Fibroblast of lung (primary cell): ENCODE data around the gene NSMCE4A.

Experiments
- EZH2 ChIP-seq: IDR thresholded peaks from 2 replicates; pipeline ENCODE4 v1.5.1; 2012; ENCODE audit warnings: low read length, control low read depth, mild to moderate bottlenecking; ENCODE audit errors: missing control alignments
- TF ChIP-seq, protein P1 (sequence below), 2 donors: IDR thresholded peaks in 1 of 2; conservative IDR thresholded peaks in 1 of 2; 1 replicate in 1 of 2; 2 replicates in 1 of 2; pipeline ENCODE4 v1.5.1; 2011 to 2012; ENCODE audit warnings: low read length in 2 of 2, control low read depth in 1 of 2, inconsistent platforms in 1 of 2, low read depth in 1 of 2, mild to moderate bottlenecking in 1 of 2

DNA sequence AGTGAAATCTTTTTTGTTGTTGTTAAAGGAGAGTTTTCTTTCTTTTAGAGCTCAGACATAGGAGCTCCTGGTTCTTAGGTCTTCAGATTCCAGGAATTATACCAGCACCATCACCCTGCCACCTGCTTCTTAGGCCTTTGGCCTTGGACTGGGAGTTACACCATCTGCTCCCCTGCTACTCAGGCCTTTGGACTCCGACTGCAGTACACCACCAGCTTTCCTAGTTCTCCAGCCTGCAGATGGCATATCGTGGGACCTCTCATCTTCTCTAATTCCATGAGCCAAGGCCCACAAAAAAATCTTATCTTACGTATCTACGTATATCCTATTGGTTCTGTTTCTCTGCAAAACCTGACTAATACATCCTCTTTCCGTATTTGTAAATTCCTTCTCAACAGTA is 8.8 kb upstream of the NSMCE4A start:
- TF ChIP-seq, protein P1, sequence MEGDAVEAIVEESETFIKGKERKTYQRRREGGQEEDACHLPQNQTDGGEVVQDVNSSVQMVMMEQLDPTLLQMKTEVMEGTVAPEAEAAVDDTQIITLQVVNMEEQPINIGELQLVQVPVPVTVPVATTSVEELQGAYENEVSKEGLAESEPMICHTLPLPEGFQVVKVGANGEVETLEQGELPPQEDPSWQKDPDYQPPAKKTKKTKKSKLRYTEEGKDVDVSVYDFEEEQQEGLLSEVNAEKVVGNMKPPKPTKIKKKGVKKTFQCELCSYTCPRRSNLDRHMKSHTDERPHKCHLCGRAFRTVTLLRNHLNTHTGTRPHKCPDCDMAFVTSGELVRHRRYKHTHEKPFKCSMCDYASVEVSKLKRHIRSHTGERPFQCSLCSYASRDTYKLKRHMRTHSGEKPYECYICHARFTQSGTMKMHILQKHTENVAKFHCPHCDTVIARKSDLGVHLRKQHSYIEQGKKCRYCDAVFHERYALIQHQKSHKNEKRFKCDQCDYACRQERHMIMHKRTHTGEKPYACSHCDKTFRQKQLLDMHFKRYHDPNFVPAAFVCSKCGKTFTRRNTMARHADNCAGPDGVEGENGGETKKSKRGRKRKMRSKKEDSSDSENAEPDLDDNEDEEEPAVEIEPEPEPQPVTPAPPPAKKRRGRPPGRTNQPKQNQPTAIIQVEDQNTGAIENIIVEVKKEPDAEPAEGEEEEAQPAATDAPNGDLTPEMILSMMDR (conservative IDR thresholded peaks at IDR 0.05 in 1 of 2, IDR thresholded peaks at IDR 0.05 in 1 of 2; ENCODE audit: low read depth in 1 of 2, low read length in 2 of 2) = no peak
- no peak for TF ChIP-seq EZH2
